Measurements from ENCODE around the gene IRF2. TPM values are rescaled to one million over a fixed set of nuclear protein-coding genes. Genes with fewer than 3 reads are reported as not detected.

IRF2 gene
- total RNA-seq, 4 donors from 2014 or later, result 32.6 to 38.1 (median 36.6) TPM

DNA sequence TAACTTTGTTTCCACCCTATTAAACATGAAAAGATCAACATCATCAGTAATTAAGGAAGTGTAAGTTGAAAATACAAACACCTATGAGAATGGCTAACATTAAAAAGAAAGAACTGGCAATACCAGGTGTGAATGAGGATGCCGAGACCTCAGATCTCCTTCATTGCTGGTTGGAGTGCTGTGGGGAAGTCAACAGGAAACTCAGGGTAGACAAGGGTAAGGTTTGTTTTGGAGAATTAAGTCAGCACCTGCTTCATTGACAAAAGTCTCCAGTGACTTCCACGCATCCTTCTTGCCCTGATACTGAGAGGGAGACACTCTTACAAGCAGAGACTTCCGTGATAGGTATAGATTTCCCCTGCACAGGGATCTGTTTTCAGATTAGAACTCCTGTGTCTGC lies 106.1 kb downstream of the IRF2 start:
- TF ChIP-seq, protein P1, sequence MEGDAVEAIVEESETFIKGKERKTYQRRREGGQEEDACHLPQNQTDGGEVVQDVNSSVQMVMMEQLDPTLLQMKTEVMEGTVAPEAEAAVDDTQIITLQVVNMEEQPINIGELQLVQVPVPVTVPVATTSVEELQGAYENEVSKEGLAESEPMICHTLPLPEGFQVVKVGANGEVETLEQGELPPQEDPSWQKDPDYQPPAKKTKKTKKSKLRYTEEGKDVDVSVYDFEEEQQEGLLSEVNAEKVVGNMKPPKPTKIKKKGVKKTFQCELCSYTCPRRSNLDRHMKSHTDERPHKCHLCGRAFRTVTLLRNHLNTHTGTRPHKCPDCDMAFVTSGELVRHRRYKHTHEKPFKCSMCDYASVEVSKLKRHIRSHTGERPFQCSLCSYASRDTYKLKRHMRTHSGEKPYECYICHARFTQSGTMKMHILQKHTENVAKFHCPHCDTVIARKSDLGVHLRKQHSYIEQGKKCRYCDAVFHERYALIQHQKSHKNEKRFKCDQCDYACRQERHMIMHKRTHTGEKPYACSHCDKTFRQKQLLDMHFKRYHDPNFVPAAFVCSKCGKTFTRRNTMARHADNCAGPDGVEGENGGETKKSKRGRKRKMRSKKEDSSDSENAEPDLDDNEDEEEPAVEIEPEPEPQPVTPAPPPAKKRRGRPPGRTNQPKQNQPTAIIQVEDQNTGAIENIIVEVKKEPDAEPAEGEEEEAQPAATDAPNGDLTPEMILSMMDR (IDR thresholded peaks at IDR 0.05; ENCODE audit: low read depth), result no peak

DNA sequence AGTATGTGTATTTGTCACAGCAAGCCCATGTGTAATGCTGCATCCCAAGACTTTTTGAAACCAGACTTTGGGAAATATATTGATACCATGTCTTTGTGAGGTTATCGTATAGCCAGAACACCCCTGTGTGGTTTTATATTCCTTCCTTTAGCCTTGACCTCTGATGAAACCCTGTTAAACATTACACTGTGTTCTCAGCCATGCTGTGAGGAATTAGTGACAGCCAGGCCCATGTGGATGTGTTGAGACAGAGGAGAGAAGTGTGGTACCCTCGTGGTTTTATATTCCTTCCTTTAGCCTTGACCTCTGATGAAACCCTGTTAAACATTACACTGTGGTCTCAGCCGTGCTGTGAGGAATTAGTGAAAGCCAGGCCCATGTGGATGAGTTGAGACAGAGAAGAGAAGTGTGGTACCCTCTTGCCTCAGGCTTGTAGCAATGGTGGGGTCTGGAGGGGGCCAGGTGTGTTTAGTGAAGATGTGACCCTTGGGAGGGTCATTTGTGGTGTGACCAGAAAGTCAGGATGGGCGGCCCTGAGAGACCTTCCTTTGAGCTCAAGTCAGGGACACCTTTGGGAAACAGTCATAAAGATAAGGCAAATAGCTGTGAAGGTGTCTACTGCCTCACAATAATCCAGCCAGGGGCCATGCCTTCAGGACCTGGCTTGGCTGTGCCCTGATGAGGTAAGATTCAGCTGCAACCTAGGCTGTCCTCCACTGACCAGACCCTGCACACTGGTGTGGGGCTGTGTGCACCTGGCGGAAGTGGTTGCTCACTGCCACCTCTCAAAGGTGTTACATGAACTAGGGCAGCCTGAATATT lies 110.0 kb downstream of the IRF2 start:
- TF ChIP-seq, protein P1 (IDR thresholded peaks at IDR 0.05; ENCODE audit: low read depth), result no peak

DNA sequence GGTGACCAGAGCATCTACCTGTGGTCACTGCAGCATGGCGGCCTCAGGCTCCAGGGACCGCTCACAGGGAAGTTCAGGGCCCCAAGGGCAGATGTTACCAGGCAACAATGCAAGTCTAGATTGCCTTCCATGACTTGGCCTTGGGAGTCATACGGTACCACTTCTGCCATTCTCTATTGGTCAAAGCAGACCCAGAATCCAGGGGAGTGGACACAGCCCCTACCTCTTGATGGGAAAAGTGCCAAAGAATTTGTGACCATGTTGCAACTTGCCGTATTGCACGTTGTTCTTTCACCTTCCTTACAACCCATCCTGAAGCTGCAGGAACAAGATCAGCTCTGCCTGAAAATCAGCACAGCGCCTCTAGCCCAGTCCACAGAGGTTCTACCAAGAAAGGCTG lies 111.1 kb downstream of the IRF2 start:
- TF ChIP-seq, protein P1 (IDR thresholded peaks at IDR 0.05; ENCODE audit: low read depth), result no peak

DNA sequence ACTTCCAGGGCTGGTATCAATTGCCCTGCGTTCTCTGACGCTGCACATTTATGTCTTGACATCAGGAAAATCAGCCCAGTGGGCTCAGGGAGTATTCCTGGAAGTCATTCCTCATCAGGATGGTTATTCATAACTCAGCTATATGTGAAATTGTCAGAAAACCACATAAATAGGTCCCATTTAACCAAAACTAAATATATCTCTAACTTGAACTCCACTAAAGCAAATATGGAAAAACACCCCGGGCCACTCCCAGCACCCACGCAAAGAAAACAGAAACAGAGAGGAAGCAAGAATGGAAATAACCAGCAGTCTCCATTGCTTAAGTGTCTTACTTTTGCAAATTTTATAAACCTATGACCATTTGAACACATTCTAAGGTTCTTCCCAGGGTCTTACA lies 112.0 kb downstream of the IRF2 start:
- TF ChIP-seq, protein P1 (IDR thresholded peaks at IDR 0.05; ENCODE audit: low read depth), result no peak

DNA sequence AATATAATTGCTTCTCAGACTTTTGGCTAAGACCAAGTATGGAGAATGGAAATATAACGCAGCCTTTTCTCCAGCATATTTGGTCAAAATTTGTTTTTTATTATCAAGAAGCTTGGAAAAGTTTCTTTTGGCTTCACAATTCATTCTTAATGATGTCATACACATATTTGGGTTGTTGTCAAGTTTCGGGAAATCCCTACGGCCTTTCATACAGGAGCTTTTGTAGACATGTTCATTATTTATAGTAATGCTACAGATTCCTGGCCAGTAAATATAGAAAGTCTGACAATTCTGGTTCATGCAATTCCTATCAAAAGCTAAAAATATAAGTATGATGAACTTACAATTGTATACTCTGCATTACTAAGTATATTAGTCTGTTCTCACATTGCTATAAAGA lies 112.9 kb downstream of the IRF2 start:
- TF ChIP-seq, protein P1 (IDR thresholded peaks at IDR 0.05; ENCODE audit: low read depth), result no peak

DNA sequence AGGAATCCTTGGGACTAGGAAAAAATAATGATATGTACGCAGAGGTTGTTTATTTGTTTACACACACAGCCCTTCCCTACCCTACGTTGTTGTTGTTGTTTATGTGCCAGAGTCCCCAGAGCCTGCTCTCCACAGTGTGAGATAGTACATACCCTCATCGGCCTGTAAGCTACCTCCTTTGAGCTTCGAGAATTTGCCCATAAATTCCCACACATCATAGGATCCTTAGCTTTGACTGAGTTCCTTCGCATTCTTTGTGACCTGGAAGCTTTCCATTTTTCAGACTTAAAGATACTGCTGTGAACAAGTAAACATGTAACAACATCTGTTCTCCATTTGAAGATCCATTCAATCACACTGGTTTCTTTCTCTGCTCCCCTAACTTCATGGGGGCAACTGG lies 114.5 kb downstream of the IRF2 start:
- TF ChIP-seq, protein P1 (IDR thresholded peaks at IDR 0.05; ENCODE audit: low read depth), result no peak

DNA sequence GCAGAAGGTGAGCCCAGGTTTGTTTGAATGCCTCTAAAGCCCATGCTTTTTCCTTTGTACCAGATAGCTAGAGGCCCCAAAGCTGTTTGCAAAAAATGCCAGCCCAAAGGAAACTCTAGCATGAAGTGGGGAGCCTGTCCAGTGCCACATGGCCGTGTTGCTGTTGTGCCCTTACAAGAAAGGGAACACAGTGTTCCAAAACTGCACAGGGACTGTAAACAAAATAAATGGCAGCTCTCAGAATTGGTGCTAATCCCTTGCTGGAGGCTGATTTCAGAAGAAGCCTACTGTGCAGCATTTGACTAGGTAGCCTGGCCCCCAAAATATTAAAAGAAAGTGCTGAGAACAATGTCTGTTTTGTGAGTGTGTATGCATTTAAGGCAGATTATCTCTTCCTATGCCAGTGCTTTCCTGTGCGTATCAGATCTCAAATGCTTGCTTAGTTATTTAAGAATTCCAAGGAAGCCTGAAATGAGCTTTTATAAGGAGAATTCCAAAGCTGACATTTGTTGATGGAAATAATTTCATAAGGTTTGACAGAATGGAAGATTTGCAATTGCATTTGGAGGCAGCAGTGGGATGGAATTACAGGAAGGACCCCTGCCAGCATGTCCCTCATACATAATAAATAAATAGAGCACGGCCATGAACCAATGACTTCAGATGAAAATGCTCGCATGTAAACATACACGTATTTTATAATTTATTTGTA lies 115.7 kb downstream of the IRF2 start:
- TF ChIP-seq, protein P1 (IDR thresholded peaks at IDR 0.05; ENCODE audit: low read depth), result no peak
